ENCODE measurements around the gene TUBB.

Gene TUBB

GRCh38 chr6:30703011-30703410 is 17.1 kb upstream of the TUBB start:
- no peak for DNase-seq (ENCODE audit: extremely low read depth, low read depth)
- TF ChIP-seq, protein P1, sequence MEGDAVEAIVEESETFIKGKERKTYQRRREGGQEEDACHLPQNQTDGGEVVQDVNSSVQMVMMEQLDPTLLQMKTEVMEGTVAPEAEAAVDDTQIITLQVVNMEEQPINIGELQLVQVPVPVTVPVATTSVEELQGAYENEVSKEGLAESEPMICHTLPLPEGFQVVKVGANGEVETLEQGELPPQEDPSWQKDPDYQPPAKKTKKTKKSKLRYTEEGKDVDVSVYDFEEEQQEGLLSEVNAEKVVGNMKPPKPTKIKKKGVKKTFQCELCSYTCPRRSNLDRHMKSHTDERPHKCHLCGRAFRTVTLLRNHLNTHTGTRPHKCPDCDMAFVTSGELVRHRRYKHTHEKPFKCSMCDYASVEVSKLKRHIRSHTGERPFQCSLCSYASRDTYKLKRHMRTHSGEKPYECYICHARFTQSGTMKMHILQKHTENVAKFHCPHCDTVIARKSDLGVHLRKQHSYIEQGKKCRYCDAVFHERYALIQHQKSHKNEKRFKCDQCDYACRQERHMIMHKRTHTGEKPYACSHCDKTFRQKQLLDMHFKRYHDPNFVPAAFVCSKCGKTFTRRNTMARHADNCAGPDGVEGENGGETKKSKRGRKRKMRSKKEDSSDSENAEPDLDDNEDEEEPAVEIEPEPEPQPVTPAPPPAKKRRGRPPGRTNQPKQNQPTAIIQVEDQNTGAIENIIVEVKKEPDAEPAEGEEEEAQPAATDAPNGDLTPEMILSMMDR (IDR thresholded peaks at IDR 0.05; ENCODE audit: low read depth, low read length, missing control alignments): no peak
- H3K4me3 ChIP-seq (replicated peaks; ENCODE audit: low read depth, low read length): no peak overlapping the region

DNA sequence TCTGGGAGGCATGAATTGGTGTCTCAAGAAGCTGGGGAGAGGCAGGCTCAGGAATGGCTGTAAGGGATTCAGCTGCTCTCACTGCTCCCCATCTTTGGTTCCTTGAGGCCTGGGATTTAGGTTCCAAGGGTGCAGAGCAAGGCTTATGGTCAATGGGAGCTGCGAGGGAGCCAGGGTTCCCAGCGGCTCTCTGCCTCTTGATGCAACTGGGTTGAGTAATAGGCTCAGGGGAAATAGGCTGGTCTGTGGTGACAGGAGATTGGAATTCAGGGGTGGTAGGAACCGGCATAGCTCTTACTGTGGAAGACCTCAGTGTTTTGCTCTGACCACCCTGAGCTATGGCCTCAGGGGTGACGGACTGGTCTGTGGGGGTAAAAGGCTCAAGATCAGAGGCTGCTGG is 16.3 kb upstream of the TUBB start:
- no peak overlapping the region for H3K4me3 ChIP-seq (replicated peaks; ENCODE audit: low read depth, low read length)
- TF ChIP-seq, protein P1 (IDR thresholded peaks at IDR 0.05; ENCODE audit: low read depth, low read length, missing control alignments): no peak
- no peak for DNase-seq (ENCODE audit: extremely low read depth, low read depth)

DNA sequence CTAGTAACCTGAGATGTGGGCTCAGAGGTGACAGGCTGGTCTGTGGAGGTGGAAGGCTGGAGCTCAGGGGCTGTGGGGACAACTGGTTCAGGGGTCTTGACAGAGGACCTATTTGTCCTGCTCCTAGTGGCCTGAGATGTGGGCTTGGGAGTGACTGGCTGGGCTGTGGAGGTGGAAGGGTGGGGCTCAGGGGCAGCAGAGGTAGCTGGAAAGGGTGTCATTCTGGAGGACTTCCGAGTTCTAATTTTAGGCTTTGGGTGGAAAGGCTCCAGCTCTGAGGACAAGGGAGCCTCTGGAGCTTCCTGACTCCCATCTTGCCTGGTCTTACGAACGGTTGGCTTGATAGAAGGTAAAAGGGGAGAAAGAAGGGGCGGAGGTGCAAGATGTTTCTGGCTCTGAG is 14.5 kb upstream of the TUBB start:
- DNase-seq (ENCODE audit: extremely low read depth, low read depth): no peak
- TF ChIP-seq, protein P1 (IDR thresholded peaks at IDR 0.05; ENCODE audit: low read depth, low read length, missing control alignments): no peak
- H3K4me3 ChIP-seq (replicated peaks; ENCODE audit: low read depth, low read length): no peak overlapping the region

GRCh38 chr6:30707281-30707850 is 12.8 kb upstream of the TUBB start:
- DNase-seq (ENCODE audit: extremely low read depth, low read depth): no peak

DNA sequence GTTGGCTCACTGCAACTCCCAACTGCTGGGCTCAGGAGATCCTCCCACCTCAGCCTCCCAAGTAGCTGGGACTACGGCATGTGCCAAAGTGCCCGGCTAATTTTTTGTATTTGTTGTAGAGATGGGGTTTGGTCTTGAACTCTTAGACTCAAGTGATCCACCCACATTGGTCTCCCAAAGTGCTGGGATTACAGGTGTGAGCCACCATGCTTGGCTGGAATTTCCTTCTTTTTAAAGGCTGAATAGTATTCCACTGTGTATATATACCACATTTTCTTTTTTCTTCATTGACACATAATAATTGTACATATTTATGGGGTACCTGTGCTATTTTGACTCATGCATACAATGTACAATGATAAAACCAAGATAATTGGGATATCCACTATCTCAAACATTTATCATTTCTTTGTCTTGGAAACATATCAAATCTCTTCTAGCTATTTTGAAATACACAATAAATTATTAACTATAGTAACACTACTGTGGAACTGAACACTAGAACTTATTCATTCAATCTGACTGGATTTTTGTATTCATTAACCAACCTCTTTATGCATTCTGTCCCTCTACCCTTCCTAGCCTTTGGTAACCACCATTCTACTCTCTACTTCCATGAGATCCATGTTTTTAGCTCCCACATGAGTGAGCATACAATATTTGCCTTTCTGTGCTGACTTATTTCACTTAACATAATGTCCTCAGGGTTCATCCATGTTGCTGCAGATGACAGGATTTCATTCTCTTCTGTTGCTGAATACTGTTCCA is 10.9 kb upstream of the TUBB start:
- H3K4me3 ChIP-seq (replicated peaks; ENCODE audit: low read depth, low read length): no peak overlapping the region
- TF ChIP-seq, protein P1 (IDR thresholded peaks at IDR 0.05; ENCODE audit: low read depth, low read length, missing control alignments): no peak
- DNase-seq (ENCODE audit: extremely low read depth, low read depth): no peak

More at GRCh38 chr6:30707281-30707850, 12.8 kb upstream of the TUBB start:
- TF ChIP-seq, protein P1 (IDR thresholded peaks at IDR 0.05; ENCODE audit: low read depth, low read length, missing control alignments): no peak
- H3K4me3 ChIP-seq (replicated peaks; ENCODE audit: low read depth, low read length): no peak overlapping the region

DNA sequence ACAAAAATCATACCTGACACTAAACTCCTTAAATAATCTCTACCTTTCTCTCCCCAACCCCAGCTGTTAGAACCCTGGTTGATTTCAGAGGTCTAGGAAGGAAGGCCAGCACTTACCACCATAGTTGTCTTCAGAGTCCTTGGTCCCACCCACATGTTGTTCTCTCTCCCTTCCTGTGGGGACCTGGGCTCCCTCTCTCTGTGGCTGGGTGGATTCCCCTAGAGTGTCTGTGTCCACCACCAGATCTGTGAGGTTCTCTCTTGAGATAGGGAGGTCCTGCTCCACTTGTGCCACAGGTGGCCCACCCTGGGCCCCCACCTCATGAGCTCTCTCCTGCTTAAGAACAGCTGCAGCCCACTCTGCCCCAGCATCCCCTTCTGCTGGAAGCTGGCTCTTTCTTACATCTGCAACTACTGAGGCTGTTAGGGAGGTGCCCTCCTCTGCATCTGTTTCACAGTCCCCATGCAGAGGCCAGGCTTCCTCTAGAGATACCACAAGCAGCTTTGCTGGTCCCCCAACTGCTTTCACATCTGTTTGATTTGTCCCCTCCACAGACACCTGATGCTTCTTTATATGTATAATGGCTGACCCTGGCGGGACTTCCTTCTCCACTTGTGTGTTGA is 8.3 kb upstream of the TUBB start:
- DNase-seq (ENCODE audit: extremely low read depth, low read depth): no peak
- H3K4me3 ChIP-seq (replicated peaks; ENCODE audit: low read depth, low read length): no peak overlapping the region
- TF ChIP-seq, protein P1 (IDR thresholded peaks at IDR 0.05; ENCODE audit: low read depth, low read length, missing control alignments): no peak
